SK-N-SH (cell line): ENCODE data around the gene MAB21L1. TPM values are rescaled to one million over a fixed set of nuclear protein-coding genes. Genes with fewer than 3 reads are reported as not detected.
A peak's percentile ranks its signal among the peaks of the same experiment; 100 is the strongest.

Experiments used
- CTCF ChIA-PET: fragments of 300-600, 350-600 bp; formaldehyde crosslinking; extraction: SDS; loops from one replicate; lab custom pipeline; 2021; lab: Yijun Ruan, JAX
- POLR2A ChIA-PET: fragments of 350-600 bp; sonication (Branson Sonifier 250); formaldehyde crosslinking; extraction: SDS; loops from one replicate; lab custom pipeline; 2020; ENCODE audit warnings: antibody characterized with exemption, inconsistent platforms; lab: Yijun Ruan, JAX
- DNase-seq: peaks from one replicate; pipeline ENCODE4 v3.0.0; 2012
- H2AFZ ChIP-seq: fragments of 200-600 bp; sonication (generic); 2 replicates; pipeline ENCODE4 v1.8.1; 2016; ENCODE audit warnings: antibody characterized with exemption, mild to moderate bottlenecking, low read depth
- H3F3A ChIP-seq: fragments of 200-600 bp; sonication (generic); replicated peaks from 2 replicates; pipeline ENCODE3; 2016; ENCODE audit warnings: antibody characterized with exemption, mild to moderate bottlenecking; ENCODE audit not compliant: insufficient read depth
- H3K27ac ChIP-seq, 2 experiments: fragments of 200-500 bp in 1 of 2; fragments of 200-600 bp in 1 of 2; sonication (Bioruptor generic) in 1 of 2; sonication (generic), shearing (Covaris generic) in 1 of 2; 2 replicates each; pipeline versions ENCODE4 v1.5.1 to v1.6.1; 2014 to 2016; ENCODE audit warnings: low read depth in 2 of 2, inconsistent platforms in 1 of 2, low read length in 1 of 2, mild to moderate bottlenecking in 1 of 2, mixed read lengths in 1 of 2
- H3K27me3 ChIP-seq: fragments of 200-600 bp; sonication (generic), shearing (Covaris generic); 2 replicates; pipeline ENCODE4 v1.6.1; 2016; ENCODE audit warnings: mixed run types; ENCODE audit not compliant: insufficient read depth
- H3K36me3 ChIP-seq, 2 experiments: fragments of 200-500 bp in 1 of 2; fragments of 200-600 bp in 1 of 2; sonication (Bioruptor generic) in 1 of 2; sonication (generic) in 1 of 2; replicated peaks in 1 of 2; 2 replicates each; pipeline versions ENCODE3 to v1.5.1; 2014 to 2016; ENCODE audit warnings: low read length in 1 of 2, mild to moderate bottlenecking in 1 of 2; ENCODE audit not compliant: insufficient read depth in 2 of 2, control insufficient read depth in 1 of 2
- H3K4me1 ChIP-seq, 2 experiments: fragments of 200-500 bp in 1 of 2; fragments of 200-600 bp in 1 of 2; sonication (Bioruptor generic) in 1 of 2; sonication (generic), shearing (Covaris generic) in 1 of 2; 2 replicates each; pipeline versions ENCODE4 v1.5.1 to v1.6.1; 2014 to 2016; ENCODE audit warnings: low read depth in 1 of 2, low read length in 1 of 2, mixed run types in 1 of 2; ENCODE audit not compliant: insufficient read depth in 2 of 2, control insufficient read depth in 1 of 2
- H3K4me2 ChIP-seq: fragments of 200-600 bp; sonication (generic), shearing (Covaris generic); 2 replicates; pipeline ENCODE4 v1.6.1; 2017; ENCODE audit warnings: mixed run types
- H3K4me3 ChIP-seq, 2 experiments: fragments of 200-500 bp in 1 of 2; fragments of 200-600 bp in 1 of 2; sonication (Bioruptor generic) in 1 of 2; sonication (generic), shearing (Covaris generic) in 1 of 2; 2 replicates each; pipeline versions ENCODE4 v1.5.1 to v1.8.1; 2014 to 2016; ENCODE audit warnings: low read depth in 2 of 2, inconsistent platforms in 1 of 2, low read length in 1 of 2, mild to moderate bottlenecking in 1 of 2, mixed read lengths in 1 of 2, moderate library complexity in 1 of 2
- H3K79me2 ChIP-seq: fragments of 200-600 bp; sonication (generic); 2 replicates; pipeline ENCODE4 v1.8.1; 2017; ENCODE audit warnings: mild to moderate bottlenecking; ENCODE audit not compliant: insufficient read depth
- H3K9ac ChIP-seq: fragments of 200-600 bp; sonication (generic); 2 replicates; pipeline ENCODE4 v1.6.1; 2017; ENCODE audit warnings: mixed run types
- H3K9me2 ChIP-seq: fragments of 200-600 bp; sonication (generic); 2 replicates; pipeline ENCODE4 v1.6.1; 2017; ENCODE audit warnings: mixed run types
- H3K9me3 ChIP-seq: fragments of 200-600 bp; sonication (generic); 2 replicates; pipeline ENCODE4 v1.6.1; 2017; ENCODE audit warnings: mixed run types, mild to moderate bottlenecking, moderate library complexity
- H4K20me1 ChIP-seq: fragments of 200-600 bp; sonication (generic); 2 replicates; pipeline ENCODE4 v1.6.1; 2017; ENCODE audit warnings: mild to moderate bottlenecking, mixed run types; ENCODE audit not compliant: insufficient read depth
- EZH2phosphoT487 ChIP-seq: fragments of 200-600 bp; sonication (generic); IDR thresholded peaks from 2 replicates; pipeline ENCODE4 v1.6.1; 2017; ENCODE audit warnings: low read depth, mixed run types, mild to moderate bottlenecking, antibody characterized with exemption, moderate library complexity, borderline replicate concordance
- FOSL2 ChIP-seq: IDR thresholded peaks from 2 replicates; pipeline ENCODE4 v1.4.0; 2012; ENCODE audit warnings: low read depth, mild to moderate bottlenecking, moderate library complexity, borderline replicate concordance
- RXRA ChIP-seq: IDR thresholded peaks from 2 replicates; pipeline ENCODE4 v1.4.0; 2012; ENCODE audit warnings: low read depth, mild to moderate bottlenecking, borderline replicate concordance
- SMC3 ChIP-seq: IDR thresholded peaks from 2 replicates; pipeline ENCODE4 v1.6.1; 2012; ENCODE audit warnings: low read depth, low read length, improper control_type of control experiment
- TAF1 ChIP-seq: IDR thresholded peaks from 2 replicates; pipeline ENCODE4 v1.6.1; 2012; ENCODE audit warnings: low read depth, mild to moderate bottlenecking, low read length, moderate library complexity, borderline replicate concordance
- WGBS: methylation state at CpG from one replicate; pipeline ENCODE4 v1.1.6; 2017; ENCODE audit warnings: low lambda C conversion rate; 5-methylcytosine and 5-hydroxymethylcytosine counted together
- polyA plus RNA-seq, 3 experiments: library from polyadenylated mRNA; depleted of rRNA; stranded (reverse); fragments of >200 nt; gene quantifications; 2 replicates each; pipeline ENCODE4 v1.2.3, GENCODE V29; 2012
- TF ChIP-seq, protein P1 (sequence below): fragments of 150-350 bp; IDR thresholded peaks from 2 replicates; pipeline ENCODE4 v1.6.1; 2016; ENCODE audit warnings: mild to moderate bottlenecking, low read depth, low read length
- TF ChIP-seq, protein P2 (sequence below): IDR thresholded peaks from 2 replicates; pipeline ENCODE4 v1.4.0; 2012; ENCODE audit warnings: low read depth
- TF ChIP-seq, protein P3 (sequence below): IDR thresholded peaks from 2 replicates; pipeline ENCODE4; 2012

MAB21L1 gene
- polyA plus RNA-seq, 1 of the 3 experiments (the other 2 are of a cell fraction): 42.3 TPM

DNA sequence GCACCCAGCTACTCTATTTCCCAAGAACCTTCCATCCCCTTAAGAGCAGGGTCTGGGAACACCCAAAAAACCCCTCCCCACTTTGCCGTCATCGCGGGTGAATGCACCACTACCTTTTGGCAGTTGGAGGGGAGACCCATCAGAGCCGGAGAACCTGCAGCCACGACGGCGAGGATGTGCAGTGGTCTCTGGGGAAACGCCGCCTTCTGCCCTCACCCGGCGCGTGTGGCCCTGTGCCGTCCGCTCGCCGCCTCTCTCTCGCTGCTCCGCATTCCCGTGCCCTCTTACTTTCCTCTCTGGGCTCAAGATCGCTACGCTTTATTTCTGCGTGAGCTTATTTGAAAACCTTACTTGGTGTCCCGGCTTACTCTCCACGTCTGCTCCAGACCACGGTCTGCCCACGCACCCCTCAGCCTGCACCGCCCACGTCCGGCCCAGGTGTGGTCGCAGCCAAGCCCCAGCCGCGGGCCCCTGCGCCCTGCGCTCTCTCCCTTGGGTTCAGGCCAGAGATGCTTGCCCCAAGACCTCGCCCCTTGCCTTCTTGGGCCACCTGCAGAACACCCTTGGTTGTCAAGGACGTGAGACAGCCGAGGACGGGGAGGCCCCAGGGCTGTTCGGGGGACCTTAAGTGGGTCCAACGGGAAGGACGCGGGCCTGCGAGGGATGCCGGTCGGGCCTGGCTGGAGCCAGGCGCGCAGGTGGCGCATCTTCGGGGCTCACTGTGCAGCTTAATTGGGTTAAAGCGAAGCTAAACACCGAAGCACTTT, 2.0 kb upstream of the MAB21L1 start (continued):
- TF ChIP-seq, protein P1, sequence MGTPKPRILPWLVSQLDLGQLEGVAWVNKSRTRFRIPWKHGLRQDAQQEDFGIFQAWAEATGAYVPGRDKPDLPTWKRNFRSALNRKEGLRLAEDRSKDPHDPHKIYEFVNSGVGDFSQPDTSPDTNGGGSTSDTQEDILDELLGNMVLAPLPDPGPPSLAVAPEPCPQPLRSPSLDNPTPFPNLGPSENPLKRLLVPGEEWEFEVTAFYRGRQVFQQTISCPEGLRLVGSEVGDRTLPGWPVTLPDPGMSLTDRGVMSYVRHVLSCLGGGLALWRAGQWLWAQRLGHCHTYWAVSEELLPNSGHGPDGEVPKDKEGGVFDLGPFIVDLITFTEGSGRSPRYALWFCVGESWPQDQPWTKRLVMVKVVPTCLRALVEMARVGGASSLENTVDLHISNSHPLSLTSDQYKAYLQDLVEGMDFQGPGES: no peak

DNA sequence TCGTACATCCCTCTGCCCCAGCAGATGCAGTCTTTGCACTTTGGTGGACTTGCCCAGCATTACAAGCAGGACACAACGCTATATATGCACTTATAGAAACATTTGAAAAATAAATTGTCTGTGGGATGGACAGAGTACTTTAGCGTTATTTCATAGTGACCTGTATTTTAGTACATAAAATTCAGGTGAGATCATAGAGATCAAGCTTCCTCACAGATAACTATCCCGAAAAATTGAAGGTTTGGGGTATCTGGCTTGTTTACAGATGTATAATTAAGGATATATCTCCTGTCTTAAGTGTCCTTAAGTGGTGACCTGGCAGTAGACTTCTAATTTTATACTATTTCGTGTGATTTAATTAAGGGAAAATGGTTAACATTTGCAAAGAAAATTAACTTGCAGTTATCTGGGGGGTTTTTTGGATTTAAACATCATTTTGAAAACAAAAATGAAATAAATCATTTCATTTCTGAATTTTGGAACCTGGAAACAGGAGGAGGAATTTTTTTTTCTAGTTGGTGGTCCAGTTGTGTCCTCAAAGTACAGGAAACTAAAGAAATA, 977 bp upstream of the MAB21L1 start:
- Histone ChIP-seq H2AFZ (no peak overlapping the region), H3K4me2 (peak overlapping the region; percentile 82), H3F3A (peaks cover 48% of the 10 kb centered on the region), H3K4me3 (peak overlapping the region; percentile 64 to 82), H3K9me2 (no peaks in the 10 kb centered on the region), H3K4me1 (peaks cover 2 to 6% of the 10 kb centered on the region in 2 experiments; a peak in 3 of 4 replicates), H4K20me1 (no peaks in the 10 kb centered on the region; the same call in 1 of the 2 replicates), H3K27ac (peak overlapping the region; percentile 93 to 99), H3K79me2 (peaks cover 100% of the 10 kb centered on the region), H3K27me3 (no peaks in the 10 kb centered on the region), H3K9ac (peak overlapping the region; percentile 89), H3K9me3 (no peaks in the 10 kb centered on the region), H3K36me3 (peaks cover 23 to 28% of the 10 kb centered on the region in 2 experiments)
- ChIA-PET POLR2A (interaction anchor here (0.7 to 2.9 kb wide), 15 partner anchors 8 to 341 kb away, joined by 3 to 32 read pairs (median 5); no protein-coding TSS in a partner anchor), CTCF (interaction anchor here (0.7 to 5.7 kb wide), 9 partner anchors 24 to 341 kb away, joined by 3 to 30 read pairs (median 5); no protein-coding TSS in a partner anchor)
- peak; percentile 32 for DNase-seq
- 5% methylated on average over 5 of the region's 5 CpGs for WGBS
- no peak for TF ChIP-seq SMC3
- TF ChIP-seq FOSL2: no peak
- TF ChIP-seq, protein P2, sequence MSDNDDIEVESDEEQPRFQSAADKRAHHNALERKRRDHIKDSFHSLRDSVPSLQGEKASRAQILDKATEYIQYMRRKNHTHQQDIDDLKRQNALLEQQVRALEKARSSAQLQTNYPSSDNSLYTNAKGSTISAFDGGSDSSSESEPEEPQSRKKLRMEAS: no peak

DNA sequence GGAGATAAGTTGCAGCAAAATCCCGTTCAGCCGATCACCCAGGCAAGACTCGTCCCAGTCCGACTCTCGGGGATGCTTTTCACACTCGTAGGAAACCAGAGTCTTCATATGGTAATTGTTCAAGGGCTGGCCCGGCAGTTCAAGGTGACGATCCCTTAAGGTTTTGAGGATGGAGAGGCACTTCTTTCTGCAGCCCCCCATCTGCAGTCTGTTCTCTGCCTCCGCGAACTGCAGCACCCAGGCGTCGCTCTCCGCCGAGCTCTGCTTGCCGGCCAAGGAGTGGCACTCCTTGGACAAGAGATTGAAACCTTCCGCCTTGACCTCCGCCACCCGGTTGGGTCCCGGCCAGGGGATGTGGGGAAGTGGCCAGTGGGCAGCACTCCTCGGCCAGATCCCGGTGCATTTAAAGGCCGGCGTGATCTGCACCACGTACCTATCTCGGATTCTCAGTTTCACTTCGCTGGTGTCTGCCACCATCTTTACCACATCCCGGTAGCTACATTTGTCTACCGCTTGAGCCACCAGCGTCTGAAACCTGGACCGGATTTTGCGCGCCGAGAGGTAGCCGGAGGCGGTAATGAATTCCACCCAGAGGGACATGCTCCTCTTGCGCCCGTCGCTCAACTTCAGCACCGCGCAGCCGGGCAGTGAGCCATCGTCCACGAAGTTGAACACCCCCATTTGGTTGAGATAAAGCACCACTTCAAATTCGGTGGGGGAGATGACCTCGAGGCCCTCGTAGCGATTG, 1.1 kb downstream of the MAB21L1 start:
- no peaks in the 10 kb centered on the region for H3K9me2 ChIP-seq
- POLR2A ChIA-PET: interaction anchor here (0.6 to 2.9 kb wide), 14 partner anchors 9 to 478 kb away, joined by 3 to 61 read pairs (median 8); no protein-coding TSS in a partner anchor
- peak overlapping the region; percentile 93 to 99 for H3K27ac ChIP-seq
- CTCF ChIA-PET: interaction anchor here (0.7 to 2.2 kb wide), 7 partner anchors 10 to 343 kb away, joined by 3 to 8 read pairs (median 3); no protein-coding TSS in a partner anchor
- peak; percentile 32 for DNase-seq
- H3K4me2 ChIP-seq: peak overlapping the region; percentile 82
- H3K79me2 ChIP-seq: peaks cover 100% of the 10 kb centered on the region
- no peaks in the 10 kb centered on the region for H3K9me3 ChIP-seq
- no peaks in the 10 kb centered on the region for H3K27me3 ChIP-seq
- H3K4me3 ChIP-seq: peak overlapping the region; percentile 64 to 82
- peaks cover 53% of the 10 kb centered on the region for H3F3A ChIP-seq
- H3K4me1 ChIP-seq: peaks cover 0 to under 1% of the 10 kb centered on the region in 2 experiments; a peak in 2 of 4 replicates
- no peak for TF ChIP-seq RXRA
- TF ChIP-seq, protein P3, sequence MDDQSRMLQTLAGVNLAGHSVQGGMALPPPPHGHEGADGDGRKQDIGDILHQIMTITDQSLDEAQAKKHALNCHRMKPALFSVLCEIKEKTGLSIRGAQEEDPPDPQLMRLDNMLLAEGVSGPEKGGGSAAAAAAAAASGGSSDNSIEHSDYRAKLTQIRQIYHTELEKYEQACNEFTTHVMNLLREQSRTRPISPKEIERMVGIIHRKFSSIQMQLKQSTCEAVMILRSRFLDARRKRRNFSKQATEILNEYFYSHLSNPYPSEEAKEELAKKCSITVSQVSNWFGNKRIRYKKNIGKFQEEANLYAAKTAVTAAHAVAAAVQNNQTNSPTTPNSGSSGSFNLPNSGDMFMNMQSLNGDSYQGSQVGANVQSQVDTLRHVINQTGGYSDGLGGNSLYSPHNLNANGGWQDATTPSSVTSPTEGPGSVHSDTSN: no peak
- no peak for TF ChIP-seq EZH2phosphoT487
- TF ChIP-seq TAF1: 0 out of 2 replicates have a peak, but pooled peaks have one; percentile 19
- TF ChIP-seq, all 33 proteins: peak for 1
- WGBS: 11% methylated on average over 31 of the region's 47 CpGs
- H4K20me1 ChIP-seq: no peaks in the 10 kb centered on the region; the same call in 1 of the 2 replicates
- H3K9ac ChIP-seq: peak overlapping the region; percentile 89
- no peak overlapping the region for H2AFZ ChIP-seq
- peaks cover 25 to 28% of the 10 kb centered on the region in 2 experiments for H3K36me3 ChIP-seq
